Epithelial cell of proximal tubule (primary cell): ENCODE data around the gene YY1AP1. TPM values are rescaled to one million over a fixed set of nuclear protein-coding genes. Genes with fewer than 3 reads are reported as not detected.
"Not testable (repeated sequence)": the region's sequence is repeated elsewhere in the genome, so short reads cannot be mapped to it uniquely, and the experiment has no call there.

Experiments
- DNase-seq: peaks from one replicate; pipeline ENCODE4 v3.0.0-alpha.2; 2011; ENCODE audit warnings: low read depth
- H3K4me3 ChIP-seq: 2 replicates; pipeline ENCODE4 v1.5.1; 2011; ENCODE audit warnings: low read depth, mild to moderate bottlenecking, low read length
- CTCF ChIP-seq: conservative IDR thresholded peaks from 2 replicates; pipeline ENCODE4 v1.5.1; 2012; ENCODE audit warnings: low read depth, mild to moderate bottlenecking, low read length
- total RNA-seq: library from RNA; depleted of rRNA; stranded (reverse); fragments of >200 nt; gene quantifications from 2 replicates; pipeline ENCODE4 v1.2.3, GENCODE V29; 2015

The YY1AP1 gene
- total RNA-seq, 1 donor from 2014 or later = 30.5 TPM

DNA sequence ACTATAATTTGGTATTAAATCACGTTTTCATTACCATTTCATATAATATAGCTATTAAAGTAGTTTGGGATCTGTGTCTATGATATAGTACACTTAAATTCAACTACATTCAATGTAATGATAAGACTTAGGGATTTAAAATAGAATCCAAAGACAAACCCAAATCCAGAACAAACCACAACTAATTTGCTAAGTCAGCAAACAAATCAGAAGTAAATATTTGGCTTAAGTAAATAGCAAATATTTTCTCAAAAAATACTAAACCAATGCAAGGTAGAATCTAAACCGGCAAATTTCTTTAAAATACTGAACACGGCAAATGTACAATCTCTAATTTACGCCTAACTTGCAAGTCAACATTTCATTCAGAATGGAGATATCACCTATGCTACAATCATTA is 16.8 kb downstream of the YY1AP1 start:
- TF ChIP-seq CTCF = no peak
- DNase-seq = no peak
- H3K4me3 ChIP-seq = no peak overlapping the region

DNA sequence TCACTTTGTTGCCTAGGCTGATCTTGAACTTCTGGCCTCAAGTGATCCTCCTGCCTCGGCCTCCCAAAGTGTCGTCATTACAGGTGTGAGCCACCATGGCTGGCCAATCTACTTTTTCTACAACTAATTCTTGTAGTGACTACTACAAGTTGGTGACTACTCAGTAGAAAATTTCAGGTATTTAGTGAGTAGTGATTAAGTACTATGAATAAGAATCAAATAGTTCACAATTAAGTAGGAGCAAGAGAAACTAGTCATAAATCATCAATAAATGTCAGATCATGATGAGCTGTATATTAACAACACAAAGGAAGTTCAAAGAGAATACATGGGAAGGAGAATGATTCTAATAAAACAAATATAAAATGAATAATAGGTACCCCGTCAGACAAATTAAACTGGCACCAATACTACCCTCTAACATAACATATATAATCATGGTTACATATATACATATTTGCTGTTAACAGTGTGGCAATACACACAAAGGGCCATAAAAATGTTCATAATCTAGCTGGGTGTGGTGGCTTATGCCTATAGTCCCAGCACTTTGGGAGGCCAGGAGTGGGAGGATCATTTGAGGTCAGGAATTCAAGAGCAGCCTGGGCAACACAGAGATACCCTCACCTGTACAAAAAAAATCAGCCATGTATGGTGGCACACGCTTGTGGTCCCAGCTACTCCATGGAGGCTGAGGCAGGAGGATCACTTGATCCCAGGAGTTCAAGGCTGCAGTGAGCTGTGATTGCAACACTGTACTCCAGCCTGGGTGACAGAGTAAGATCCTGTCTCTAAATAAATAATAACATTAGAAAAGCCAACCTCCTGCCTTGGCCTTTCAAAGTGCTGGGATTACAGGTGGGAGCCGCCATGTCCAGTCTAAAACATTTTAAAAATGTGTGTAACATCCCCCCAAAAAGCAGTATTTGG is 19.1 kb downstream of the YY1AP1 start:
- no peak for DNase-seq
- no peak for TF ChIP-seq CTCF

GRCh38 chr1:155661239-155661638 is 27.3 kb downstream of the YY1AP1 start:
- H3K4me3 ChIP-seq, DNase-seq: not testable (repeated sequence)

More for the DNA sequence above, 19.1 kb downstream of the YY1AP1 start:
- H3K4me3 ChIP-seq = no peak overlapping the region

DNA sequence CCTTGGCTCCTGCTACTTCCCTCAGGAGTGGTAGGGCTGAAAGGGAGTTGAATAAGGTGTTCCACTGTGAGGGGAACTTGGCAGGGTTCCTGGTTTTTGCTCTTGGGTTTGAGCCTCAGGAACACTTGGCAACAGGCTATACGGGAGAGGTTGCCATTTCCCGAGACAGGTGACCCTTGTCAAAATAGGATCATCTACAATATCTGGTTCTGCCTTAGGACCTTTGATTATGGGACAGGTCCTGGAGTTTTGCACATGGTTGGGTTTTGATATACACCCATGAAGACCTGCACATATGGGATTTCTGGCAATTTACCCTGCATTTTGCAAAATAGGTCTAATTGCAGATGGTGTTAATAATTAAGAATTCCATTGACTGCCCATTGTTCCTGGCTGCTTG is 31.1 kb downstream of the YY1AP1 start:
- TF ChIP-seq CTCF = no peak
- DNase-seq = no peak
- H3K4me3 ChIP-seq = no peak overlapping the region

DNA sequence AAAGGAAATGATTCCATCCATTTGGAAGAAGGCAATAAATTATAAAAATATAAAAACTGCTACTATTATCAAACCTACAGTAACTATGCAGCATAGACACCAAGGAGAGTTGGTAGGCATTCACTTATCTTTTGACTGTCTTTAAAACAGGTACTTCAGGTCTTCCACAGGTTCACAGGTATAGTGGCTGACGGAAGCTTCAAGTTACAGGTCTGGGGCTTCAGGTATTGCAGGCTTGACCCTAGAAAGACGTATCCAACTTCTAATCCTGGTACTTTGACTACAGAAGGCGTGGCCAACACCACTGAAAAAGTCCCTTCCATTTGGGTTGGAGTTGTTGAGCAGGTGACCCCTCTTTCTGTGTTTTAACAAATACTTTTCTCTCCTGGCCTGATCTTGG is 35.6 kb downstream of the YY1AP1 start:
- TF ChIP-seq CTCF = no peak
- H3K4me3 ChIP-seq = no peak overlapping the region
- no peak for DNase-seq

GRCh38 chr1:155651861-155652661 is 36.5 kb downstream of the YY1AP1 start:
- no peak for DNase-seq
- H3K4me3 ChIP-seq = no peak overlapping the region
- TF ChIP-seq CTCF = no peak

DNA sequence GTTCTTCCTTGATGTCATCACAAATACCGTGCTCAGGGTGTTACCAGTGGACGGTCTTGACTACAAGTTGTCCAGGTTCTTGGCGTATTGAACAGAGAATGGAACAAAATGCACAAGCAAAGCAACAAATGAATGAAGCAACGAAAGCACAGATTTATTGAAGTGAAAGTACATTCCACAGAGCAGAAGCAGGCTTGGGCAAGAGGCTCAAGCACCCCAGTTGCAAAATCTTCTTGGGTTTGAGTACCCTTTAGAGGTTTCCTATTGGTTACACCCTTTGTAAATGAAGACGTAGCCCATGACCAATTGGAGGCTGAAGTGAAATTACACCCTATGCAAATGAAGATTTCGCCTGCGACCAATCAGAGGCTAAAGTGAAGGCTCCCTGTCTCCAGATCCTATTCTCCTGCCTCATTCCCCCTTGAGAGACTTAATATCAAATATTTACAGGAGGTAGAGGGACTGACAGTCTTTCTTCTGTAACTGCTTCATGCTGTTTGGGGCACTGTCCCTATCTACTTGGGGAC is 38.3 kb downstream of the YY1AP1 start:
- DNase-seq = no peak
- H3K4me3 ChIP-seq = no peak overlapping the region
- no peak for TF ChIP-seq CTCF
